ENCODE data around the gene CD59.

DNA sequence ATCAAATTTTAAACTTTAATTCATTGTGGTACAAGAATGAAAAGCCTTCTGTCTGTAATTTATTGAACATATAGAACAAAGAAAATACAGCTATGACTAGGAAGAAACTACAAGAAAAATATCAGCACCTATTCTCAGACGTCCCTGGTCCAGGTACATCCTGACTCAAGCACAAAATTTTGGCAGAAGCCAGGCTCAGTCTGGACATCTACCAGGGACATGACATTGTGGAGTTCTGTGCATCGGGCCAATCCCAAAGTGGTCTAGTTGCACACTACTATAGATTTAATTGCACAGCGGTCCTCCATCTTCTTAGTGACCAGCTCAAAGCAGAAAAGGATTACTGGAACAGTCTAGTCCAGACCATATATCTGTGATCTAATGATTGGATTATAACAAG, 15.7 kb upstream of the CD59 start:
- TF ChIP-seq, protein P1, sequence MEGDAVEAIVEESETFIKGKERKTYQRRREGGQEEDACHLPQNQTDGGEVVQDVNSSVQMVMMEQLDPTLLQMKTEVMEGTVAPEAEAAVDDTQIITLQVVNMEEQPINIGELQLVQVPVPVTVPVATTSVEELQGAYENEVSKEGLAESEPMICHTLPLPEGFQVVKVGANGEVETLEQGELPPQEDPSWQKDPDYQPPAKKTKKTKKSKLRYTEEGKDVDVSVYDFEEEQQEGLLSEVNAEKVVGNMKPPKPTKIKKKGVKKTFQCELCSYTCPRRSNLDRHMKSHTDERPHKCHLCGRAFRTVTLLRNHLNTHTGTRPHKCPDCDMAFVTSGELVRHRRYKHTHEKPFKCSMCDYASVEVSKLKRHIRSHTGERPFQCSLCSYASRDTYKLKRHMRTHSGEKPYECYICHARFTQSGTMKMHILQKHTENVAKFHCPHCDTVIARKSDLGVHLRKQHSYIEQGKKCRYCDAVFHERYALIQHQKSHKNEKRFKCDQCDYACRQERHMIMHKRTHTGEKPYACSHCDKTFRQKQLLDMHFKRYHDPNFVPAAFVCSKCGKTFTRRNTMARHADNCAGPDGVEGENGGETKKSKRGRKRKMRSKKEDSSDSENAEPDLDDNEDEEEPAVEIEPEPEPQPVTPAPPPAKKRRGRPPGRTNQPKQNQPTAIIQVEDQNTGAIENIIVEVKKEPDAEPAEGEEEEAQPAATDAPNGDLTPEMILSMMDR (IDR thresholded peaks at IDR 0.05; ENCODE audit: insufficient read depth, low read length, poor library complexity, severe bottlenecking): no peak
- TF ChIP-seq EZH2phosphoT487 (conservative IDR thresholded peaks at IDR 0.05; ENCODE audit: low read length): no peak
